ENCODE data around the gene SLFN12.
"Not testable (repeated sequence)": the region's sequence is repeated elsewhere in the genome, so short reads cannot be mapped to it uniquely, and the experiment has no call there.

SLFN12 gene

GRCh38 chr17:35407531-35407930 lies 24.8 kb downstream of the SLFN12 start:
- no peak for DNase-seq (ENCODE audit: low read depth)

GRCh38 chr17:35406568-35406967 lies 25.7 kb downstream of the SLFN12 start:
- DNase-seq (ENCODE audit: low read depth) = no peak

- DNase-seq (ENCODE audit: low read depth) = no peak
Measured at GRCh38 chr17:35404360-35404759, 27.9 kb downstream of the SLFN12 start.

GRCh38 chr17:35393783-35394182 lies 38.5 kb downstream of the SLFN12 start:
- DNase-seq (ENCODE audit: low read depth) = not testable (repeated sequence)

GRCh38 chr17:35390663-35391062 lies 41.6 kb downstream of the SLFN12 start:
- no peak for DNase-seq (ENCODE audit: low read depth)

GRCh38 chr17:35390156-35390555 lies 42.1 kb downstream of the SLFN12 start:
- DNase-seq (ENCODE audit: low read depth) = no peak

GRCh38 chr17:35387496-35387895 lies 44.8 kb downstream of the SLFN12 start:
- DNase-seq (ENCODE audit: low read depth) = no peak

GRCh38 chr17:35377706-35378105 lies 54.6 kb downstream of the SLFN12 start:
- DNase-seq (ENCODE audit: low read depth) = no peak

- DNase-seq (ENCODE audit: low read depth) = no peak
Measured at GRCh38 chr17:35377068-35377467, 55.2 kb downstream of the SLFN12 start.

- no peak for DNase-seq (ENCODE audit: low read depth)
Measured at GRCh38 chr17:35376245-35376644, 56.1 kb downstream of the SLFN12 start.

- DNase-seq (ENCODE audit: low read depth) = no peak
Measured at GRCh38 chr17:35374766-35375344, 57.4 kb downstream of the SLFN12 start.

- DNase-seq (ENCODE audit: low read depth) = peak; percentile 32
Measured at GRCh38 chr17:35373984-35374765, 58.1 kb downstream of the SLFN12 start.

- peak; percentile 82 for DNase-seq (ENCODE audit: low read depth)
Measured at GRCh38 chr17:35373534-35373983, 58.7 kb downstream of the SLFN12 start, which contains the start of gene SLFN11. TSS of gene SLFN11 (minus strand) at chr17:35373621. CDS start at chr17:35363807, 9,814 bp downstream.

- peak; percentile 7 for DNase-seq (ENCODE audit: low read depth)
Measured at GRCh38 chr17:35372846-35373533, 59.3 kb downstream of the SLFN12 start.

GRCh38 chr17:35371934-35372333 lies 60.4 kb downstream of the SLFN12 start:
- DNase-seq (ENCODE audit: low read depth) = no peak

- DNase-seq (ENCODE audit: low read depth) = no peak
Measured at GRCh38 chr17:35368081-35368830, 64.0 kb downstream of the SLFN12 start.

GRCh38 chr17:35361027-35361426 lies 71.3 kb downstream of the SLFN12 start:
- DNase-seq (ENCODE audit: low read depth) = no peak

All from activated T-cell treated with anti-CD3 and anti-CD28 coated beads for 24 hours (primary cell).